Tibial artery (tissue), 4 donors: ENCODE measurements around the gene HOXC5.

ENCODE experiments used
- DNase-seq, 2 donors: peaks; one replicate each; pipeline ENCODE4 v3.0.0-alpha.2; 2019
- H3K27ac ChIP-seq, 2 donors: fragments of 200-600 bp; sonication (generic) in 1 of 2; 1 replicate in 1 of 2; 2 replicates in 1 of 2; pipeline ENCODE4 v1.5.1; 2018 to 2019; ENCODE audit warnings: mild to moderate bottlenecking in 1 of 2
- H3K27me3 ChIP-seq, 2 donors: fragments of 200-600 bp; sonication (generic) in 1 of 2; one replicate each; pipeline versions ENCODE4 v1.5.1 to v1.6.0; 2016 to 2019
- H3K36me3 ChIP-seq, 3 donors: fragments of 200-600 bp; sonication (generic) in 2 of 3; one replicate each; pipeline ENCODE4 v1.5.1; 2016 to 2019; ENCODE audit warnings: mild to moderate bottlenecking in 2 of 3
- H3K4me1 ChIP-seq, 4 donors: fragments of 200-600 bp; sonication (generic) in 2 of 4; 1 replicate in 3 of 4; 2 replicates in 1 of 4; pipeline ENCODE4 v1.5.1; 2016 to 2019
- H3K4me3 ChIP-seq, 2 donors: fragments of 200-600 bp; sonication (generic) in 1 of 2; 1 replicate in 1 of 2; 2 replicates in 1 of 2; pipeline ENCODE4 v1.5.1; 2018 to 2019; ENCODE audit warnings: mild to moderate bottlenecking in 2 of 2
- H3K9me3 ChIP-seq, 3 donors: fragments of 200-600 bp; sonication (generic) in 1 of 3; one replicate each; pipeline ENCODE4 v1.5.1; 2016 to 2019
- intact Hi-C: fragments of 100-400 bp; cut with DNase I; formaldehyde crosslinking; loops from one replicate; pipeline ENCODE4 v1.15.0; 2023; ENCODE audit warnings: low total_unique reads
- TF ChIP-seq, protein P1 (sequence below), 2 experiments: fragments of 200-600 bp in 1 of 2; fragments of 450-650 bp in 1 of 2; IDR thresholded peaks; one replicate each; pipeline ENCODE4 v1.5.1; 2017 to 2019; ENCODE audit warnings: antibody characterized with exemption in 2 of 2, mild to moderate bottlenecking in 1 of 2, moderate library complexity in 1 of 2

Gene HOXC5

DNA sequence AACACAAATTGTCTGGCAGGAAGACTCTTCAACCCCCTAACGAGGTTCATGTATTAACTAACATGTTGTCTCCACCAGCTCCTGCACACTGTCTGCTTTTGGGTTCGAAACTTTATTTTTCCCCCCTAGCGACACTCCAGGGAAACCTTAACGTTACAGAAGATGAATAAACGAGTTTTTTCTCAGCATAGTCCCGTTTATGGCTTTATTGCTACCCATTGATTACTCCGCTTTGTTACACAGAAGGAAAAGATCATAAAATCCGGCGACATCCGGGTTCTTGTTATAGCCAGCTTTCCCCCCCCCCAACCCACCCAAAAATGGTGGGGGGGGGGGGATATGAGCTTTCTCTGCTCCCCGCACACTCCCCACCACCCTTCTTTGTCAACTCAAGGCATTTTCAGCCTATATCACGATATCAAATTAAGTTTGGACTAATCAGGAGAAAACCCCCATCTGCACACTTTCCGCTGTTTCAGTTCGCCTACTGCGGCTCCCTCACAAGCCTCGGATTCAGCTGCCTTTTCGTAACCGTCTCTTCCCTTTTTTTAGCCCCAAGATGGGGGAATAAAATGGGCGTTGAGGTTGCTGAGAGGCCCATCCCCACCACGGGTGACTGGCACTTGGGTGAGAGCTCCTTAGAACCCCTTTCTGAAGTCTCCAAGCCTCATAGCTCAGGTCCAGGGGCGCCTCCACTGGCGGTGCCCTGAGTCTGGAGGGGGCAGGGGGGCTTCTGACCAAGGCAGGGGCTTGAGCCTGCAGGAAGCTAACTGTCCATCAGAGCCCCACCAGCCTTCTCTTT lies 6.0 kb upstream of the HOXC5 start:
- peak overlapping the region; percentile 35 to 98 for H3K27ac ChIP-seq
- TF ChIP-seq, protein P1, sequence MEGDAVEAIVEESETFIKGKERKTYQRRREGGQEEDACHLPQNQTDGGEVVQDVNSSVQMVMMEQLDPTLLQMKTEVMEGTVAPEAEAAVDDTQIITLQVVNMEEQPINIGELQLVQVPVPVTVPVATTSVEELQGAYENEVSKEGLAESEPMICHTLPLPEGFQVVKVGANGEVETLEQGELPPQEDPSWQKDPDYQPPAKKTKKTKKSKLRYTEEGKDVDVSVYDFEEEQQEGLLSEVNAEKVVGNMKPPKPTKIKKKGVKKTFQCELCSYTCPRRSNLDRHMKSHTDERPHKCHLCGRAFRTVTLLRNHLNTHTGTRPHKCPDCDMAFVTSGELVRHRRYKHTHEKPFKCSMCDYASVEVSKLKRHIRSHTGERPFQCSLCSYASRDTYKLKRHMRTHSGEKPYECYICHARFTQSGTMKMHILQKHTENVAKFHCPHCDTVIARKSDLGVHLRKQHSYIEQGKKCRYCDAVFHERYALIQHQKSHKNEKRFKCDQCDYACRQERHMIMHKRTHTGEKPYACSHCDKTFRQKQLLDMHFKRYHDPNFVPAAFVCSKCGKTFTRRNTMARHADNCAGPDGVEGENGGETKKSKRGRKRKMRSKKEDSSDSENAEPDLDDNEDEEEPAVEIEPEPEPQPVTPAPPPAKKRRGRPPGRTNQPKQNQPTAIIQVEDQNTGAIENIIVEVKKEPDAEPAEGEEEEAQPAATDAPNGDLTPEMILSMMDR (IDR thresholded peaks at IDR 0.05) = no peak
- intact Hi-C loops = no loop called here
- H3K4me3 ChIP-seq = peak overlapping the region in 1 of 2 donors; percentile 4
- peaks cover 0 to 18% (median 16%) of the 10 kb centered on the region in 3 donors for H3K36me3 ChIP-seq
- no peak for DNase-seq
- H3K27me3 ChIP-seq = no peaks in the 10 kb centered on the region
- H3K4me1 ChIP-seq = peaks cover 0 to 84% (median 58%) of the 10 kb centered on the region in 4 donors
- no peaks in the 10 kb centered on the region for H3K9me3 ChIP-seq

DNA sequence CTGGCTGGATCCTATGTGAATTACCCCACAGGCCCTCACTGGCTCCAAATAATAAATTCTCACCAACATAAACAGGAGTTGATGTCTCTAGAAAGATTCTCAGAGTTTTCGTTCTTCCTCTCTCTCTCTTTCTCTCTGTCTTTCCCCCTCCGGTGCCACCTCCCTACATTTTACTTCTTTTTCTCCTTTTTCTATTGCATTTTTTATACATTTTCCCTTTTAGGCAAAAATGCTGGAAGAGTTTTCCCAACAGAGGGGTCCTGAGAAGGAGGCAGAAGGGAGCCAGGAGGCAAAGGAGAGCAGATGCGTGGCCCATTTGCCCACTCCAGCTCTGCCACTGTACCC lies 5.4 kb upstream of the HOXC5 start:
- TF ChIP-seq, protein P1 (IDR thresholded peaks at IDR 0.05) = no peak
- peak overlapping the region in 1 of 2 donors; percentile 98 for H3K27ac ChIP-seq
- no peaks in the 10 kb centered on the region for H3K27me3 ChIP-seq

DNA sequence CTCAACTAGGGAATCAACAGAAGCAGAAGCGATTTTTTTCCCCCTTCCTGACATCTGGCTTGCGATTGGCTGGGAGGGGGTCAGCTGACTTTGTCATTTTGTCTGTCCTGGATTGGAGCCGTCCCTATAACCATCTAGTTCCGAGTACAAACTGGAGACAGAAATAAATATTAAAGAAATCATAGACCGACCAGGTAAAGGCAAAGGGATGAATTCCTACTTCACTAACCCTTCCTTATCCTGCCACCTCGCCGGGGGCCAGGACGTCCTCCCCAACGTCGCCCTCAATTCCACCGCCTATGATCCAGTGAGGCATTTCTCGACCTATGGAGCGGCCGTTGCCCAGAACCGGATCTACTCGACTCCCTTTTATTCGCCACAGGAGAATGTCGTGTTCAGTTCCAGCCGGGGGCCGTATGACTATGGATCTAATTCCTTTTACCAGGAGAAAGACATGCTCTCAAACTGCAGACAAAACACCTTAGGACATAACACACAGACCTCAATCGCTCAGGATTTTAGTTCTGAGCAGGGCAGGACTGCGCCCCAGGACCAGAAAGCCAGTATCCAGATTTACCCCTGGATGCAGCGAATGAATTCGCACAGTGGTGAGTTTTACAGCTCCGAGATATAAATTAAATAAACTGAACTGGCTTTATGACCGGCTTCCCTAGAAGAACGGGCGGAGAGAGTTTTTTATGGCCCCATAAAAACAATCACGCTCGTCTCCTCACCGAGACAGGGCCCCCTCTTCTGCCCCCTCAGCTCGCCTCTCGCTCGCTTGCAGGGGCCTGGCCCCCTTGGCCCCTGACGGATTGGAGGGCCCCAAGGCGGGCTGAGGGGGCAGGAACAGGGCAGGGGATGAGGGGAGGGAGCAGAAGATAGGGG lies 4.3 kb upstream of the HOXC5 start, which contains the start of gene HOXC6:
Gene HOXC6, plus strand, starts transcription at position 127 of the 888 bp plus-strand sequence. Its CDS starts 82 bp downstream, at position 209.
- TF ChIP-seq, protein P1 (IDR thresholded peaks at IDR 0.05) = no peak
- peak within 1 kb of the TSS in 1 of 2 donors; percentile 98 for H3K27ac ChIP-seq
- H3K36me3 ChIP-seq = peaks cover 0 to 18% (median 16%) of the 10 kb centered on the region in 3 donors
- peak in 1 of 2 donors; percentile 40 for DNase-seq
- no peaks in the 10 kb centered on the region for H3K27me3 ChIP-seq
- no peaks in the 10 kb centered on the region for H3K9me3 ChIP-seq
- intact Hi-C loops = no loop called here
- H3K4me3 ChIP-seq = peak within 1 kb of the TSS; percentile 11 to 37
- peaks cover 0 to 83% (median 63%) of the 10 kb centered on the region in 4 donors for H3K4me1 ChIP-seq

More for the DNA sequence above, 5.4 kb upstream of the HOXC5 start:
- intact Hi-C loops = no loop called here
- H3K9me3 ChIP-seq = no peaks in the 10 kb centered on the region
- DNase-seq = no peak
- H3K36me3 ChIP-seq = peaks cover 0 to 18% (median 16%) of the 10 kb centered on the region in 3 donors
- peaks cover 0 to 84% (median 57%) of the 10 kb centered on the region in 4 donors for H3K4me1 ChIP-seq
- H3K4me3 ChIP-seq = peak overlapping the region in 1 of 2 donors; percentile 4

DNA sequence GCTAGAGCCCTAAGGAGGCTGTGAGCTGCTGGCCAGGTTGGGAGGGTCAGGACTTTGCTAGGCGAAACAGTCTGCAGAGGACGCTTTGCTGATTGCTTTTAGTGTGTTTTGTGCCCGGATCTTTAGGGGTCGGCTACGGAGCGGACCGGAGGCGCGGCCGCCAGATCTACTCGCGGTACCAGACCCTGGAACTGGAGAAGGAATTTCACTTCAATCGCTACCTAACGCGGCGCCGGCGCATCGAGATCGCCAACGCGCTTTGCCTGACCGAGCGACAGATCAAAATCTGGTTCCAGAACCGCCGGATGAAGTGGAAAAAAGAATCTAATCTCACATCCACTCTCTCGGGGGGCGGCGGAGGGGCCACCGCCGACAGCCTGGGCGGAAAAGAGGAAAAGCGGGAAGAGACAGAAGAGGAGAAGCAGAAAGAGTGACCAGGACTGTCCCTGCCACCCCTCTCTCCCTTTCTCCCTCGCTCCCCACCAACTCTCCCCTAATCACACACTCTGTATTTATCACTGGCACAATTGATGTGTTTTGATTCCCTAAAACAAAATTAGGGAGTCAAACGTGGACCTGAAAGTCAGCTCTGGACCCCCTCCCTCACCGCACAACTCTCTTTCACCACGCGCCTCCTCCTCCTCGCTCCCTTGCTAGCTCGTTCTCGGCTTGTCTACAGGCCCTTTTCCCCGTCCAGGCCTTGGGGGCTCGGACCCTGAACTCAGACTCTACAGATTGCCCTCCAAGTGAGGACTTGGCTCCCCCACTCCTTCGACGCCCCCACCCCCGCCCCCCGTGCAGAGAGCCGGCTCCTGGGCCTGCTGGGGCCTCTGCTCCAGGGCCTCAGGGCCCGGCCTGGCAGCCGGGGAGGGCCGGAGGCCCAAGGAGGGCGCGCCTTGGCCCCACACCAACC lies 3.1 kb upstream of the HOXC5 start:
- peak overlapping the region in 1 of 2 donors; percentile 12 for H3K4me3 ChIP-seq
- H3K27me3 ChIP-seq = no peaks in the 10 kb centered on the region
- peaks cover 0 to 83% (median 66%) of the 10 kb centered on the region in 4 donors for H3K4me1 ChIP-seq
- H3K36me3 ChIP-seq = peaks cover 0 to 18% (median 16%) of the 10 kb centered on the region in 3 donors
- TF ChIP-seq, protein P1 (IDR thresholded peaks at IDR 0.05) = no peak
- peak in 1 of 2 donors; percentile 44 for DNase-seq
- H3K9me3 ChIP-seq = no peaks in the 10 kb centered on the region
- intact Hi-C loops = loop anchor here (5.0 kb wide), 3 partner anchors 103 to 178 kb away; no protein-coding TSS in a partner anchor
- peak overlapping the region in 1 of 2 donors; percentile 98 for H3K27ac ChIP-seq
